GM19397 (cell line): ENCODE data around the gene DYNC1I1.

Source experiments
- ATAC-seq: cut with Tn5 transposase; IDR thresholded peaks from one replicate; pipeline ENCODE4 v1.9.1; 2021; ENCODE audit warnings: mild to moderate bottlenecking, moderate library complexity; ENCODE audit not compliant: unreplicated experiment

Gene DYNC1I1

DNA sequence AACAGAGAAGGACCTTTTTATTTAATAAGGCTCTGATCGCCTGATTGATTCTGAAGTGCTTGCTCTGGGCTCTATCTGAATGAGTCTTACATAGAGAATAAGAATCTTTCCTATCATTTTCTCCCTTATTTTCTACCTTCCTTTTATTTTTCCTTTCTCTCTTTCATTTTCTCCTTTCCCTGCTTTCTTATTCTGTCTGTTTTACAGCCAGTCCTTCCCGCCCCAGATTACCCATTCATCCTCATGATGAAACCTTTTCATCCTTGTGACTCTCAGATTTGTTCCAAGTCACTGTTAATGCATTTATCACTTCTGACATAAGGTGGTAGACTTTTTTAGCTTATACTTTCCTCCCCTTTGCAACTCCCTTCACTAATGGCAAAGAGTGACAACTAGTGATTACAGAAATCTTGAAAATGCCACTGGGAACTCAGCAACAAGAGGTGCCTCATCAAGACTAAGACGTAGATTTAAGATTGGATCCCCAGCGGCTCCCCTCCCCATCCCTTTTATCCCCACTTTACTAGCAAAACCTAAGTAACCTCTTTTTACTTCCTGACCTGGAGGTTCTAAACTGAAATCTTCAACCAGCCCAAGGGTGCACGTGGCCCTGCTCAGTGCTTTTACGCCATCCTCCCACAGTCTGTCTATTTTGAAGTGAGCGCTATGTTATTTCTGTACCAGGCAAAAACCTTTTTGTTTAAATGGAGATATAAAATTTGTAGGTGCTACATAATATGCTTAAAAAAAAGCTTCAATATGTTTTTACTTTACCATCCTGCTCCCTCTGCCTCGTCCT, 179.8 kb downstream of the DYNC1I1 start:
- no peak for ATAC-seq

DNA sequence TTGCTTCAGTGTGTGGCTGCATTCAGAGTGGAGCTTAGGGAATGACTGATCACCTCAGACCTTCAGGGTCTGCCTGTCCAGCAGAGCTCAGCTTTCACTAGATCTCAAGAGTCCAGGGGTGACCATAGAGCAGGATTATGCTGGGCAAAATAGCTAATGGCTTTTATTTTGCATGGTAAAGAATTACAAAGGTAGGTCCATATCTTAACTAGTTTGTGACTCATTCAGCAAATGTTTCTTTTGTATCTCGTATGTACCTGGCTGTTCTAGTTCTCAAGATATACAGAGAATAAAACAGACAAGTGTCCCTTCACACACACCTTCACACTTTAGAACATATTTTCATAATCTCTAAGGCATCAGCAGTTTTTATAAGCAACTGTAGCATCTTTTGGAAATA, 180.5 kb downstream of the DYNC1I1 start:
- no peak for ATAC-seq

DNA sequence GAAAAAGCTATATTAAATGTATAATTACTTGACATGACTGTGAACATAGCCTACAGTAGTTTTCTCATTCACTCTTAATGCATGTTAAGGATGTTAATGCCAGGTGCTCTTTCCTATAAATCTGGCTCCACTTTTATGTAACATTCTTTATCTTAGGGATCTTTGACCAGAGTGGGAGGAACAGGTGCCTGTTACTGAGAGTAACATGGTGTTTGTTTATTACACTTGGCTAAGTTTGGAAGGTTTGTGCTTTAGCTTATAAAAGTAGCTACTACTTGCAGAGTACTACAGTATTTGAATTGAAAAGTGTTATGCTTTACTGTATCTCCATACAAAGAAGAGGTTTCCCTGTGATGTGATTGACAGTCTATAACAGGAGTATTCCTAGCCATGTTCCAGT, 183.4 kb downstream of the DYNC1I1 start:
- ATAC-seq: no peak

DNA sequence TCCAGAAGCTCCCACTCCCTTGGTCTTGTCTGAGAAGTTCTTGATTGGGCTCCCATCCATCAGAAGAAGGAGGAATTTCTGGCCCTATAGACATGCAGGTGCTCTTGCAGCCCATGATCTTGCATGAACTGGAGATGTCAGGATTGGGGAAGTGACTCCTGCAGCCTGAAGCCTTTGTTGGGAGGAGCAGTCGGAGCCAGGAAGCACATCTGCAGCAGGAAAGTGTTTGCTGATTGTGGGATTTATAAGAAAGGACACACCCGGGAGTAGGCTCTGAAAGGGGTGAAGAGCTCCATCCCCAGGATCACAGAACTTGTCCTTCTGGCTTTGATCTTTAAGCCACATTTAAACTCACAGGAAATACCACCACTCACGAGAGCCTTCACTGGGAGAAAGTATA, 185.2 kb downstream of the DYNC1I1 start:
- no peak for ATAC-seq

DNA sequence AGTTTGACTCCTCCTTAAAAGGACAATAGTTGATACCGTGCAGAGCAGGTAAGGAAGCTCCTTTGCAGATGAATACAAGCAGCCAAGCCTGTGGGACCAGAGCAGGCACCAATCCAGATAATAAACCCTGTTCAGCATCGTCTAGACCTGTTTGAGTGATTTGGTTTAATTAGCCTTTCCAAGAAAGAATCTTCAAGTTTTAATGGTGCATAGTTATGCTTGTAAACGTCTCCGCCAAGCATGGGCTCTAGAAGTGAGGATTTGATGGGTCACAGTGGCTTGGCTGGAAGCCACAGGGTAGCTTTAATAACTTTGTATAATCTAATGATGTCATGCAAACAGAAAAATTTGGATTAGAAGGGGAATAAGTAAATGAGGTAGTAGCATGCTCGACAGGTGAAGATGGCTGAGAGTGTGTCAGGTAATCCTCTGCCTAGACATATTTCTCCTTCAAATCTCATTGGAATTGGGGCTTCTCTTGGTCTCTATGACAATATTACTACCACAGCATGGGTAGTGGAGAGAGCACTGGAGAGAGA, 188.4 kb downstream of the DYNC1I1 start:
- ATAC-seq: no peak

DNA sequence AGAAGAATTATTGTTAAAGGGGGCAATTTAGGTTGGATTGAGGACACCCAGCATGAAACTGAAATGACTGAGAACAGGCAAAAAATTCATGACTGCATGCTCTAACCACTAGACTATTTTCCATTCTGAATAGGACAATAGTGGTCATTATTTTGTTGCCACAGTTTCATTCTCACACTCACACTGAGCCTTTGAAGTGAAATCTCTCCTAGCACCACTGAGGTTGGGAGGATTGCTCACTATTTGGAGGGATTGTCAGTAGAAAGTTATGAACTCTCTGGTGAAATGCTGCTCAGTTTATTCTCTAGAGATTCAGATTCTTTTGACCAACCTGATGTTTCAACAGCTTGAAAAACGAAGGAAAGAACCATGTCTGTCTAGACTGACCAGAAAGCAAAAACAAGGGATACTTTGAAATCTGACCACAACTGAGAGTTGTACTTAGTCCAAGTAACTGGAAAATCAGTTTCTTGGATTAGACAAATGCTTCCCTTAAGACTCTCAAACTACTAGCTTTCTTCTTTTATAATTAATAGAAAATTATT, 191.2 kb downstream of the DYNC1I1 start:
- ATAC-seq: no peak

DNA sequence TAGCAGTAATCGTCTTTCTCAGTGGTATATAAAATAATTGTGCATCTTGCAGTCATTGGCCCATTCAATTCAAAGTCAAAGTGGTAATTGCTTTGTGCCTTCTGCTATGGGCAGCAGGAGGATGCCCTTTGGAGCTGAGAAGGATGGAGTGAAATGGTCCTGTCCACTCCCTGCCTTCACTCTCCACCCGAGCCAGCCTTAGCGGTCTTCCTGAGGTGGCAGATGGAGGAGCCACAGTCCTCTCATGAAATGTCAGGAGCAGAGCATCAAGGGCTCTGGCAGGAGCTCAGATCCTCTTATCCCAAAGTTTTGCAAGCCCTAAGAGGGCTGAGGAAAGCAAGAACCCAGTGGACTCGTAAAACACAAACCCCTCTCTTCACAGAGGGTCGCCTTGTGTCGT, 199.4 kb downstream of the DYNC1I1 start:
- ATAC-seq: no peak

DNA sequence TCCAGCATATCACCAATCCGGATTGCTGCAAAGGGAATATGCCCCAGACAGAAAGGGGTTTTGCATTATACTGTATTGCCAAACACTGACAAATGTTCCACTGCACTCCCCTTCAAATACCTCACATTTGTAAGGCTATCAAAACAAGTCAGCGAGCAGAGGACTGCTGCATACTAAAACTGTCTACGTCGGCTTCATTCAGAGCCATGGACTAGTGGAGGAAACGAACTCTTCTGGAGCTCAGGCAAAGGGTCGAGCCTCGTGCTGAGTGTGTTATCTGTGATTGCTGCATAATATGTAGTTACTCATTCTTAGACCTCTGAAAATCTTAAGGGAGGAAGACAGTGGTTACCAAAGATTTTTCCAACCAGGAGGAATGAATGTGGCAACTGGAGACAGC, 200.2 kb downstream of the DYNC1I1 start:
- ATAC-seq: no peak

DNA sequence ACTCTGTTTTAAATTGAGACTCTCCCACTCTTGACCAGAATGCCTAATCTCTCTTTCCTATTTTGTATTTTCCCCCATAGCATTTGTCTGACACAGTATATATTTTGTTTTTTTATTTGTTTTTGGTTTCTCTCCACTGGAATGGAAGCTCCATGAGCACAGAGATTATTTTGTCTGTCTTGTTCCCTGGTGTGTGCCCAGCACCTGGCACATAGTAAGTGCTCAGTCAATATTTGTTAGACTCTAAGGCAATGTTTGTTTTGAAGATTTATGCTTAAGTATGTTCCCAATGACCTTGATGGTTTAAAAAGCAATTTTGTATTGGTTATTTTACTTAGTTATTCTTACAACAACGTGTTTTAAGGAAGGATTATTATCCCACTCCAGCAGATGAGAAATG, 201.8 kb downstream of the DYNC1I1 start:
- no peak for ATAC-seq

DNA sequence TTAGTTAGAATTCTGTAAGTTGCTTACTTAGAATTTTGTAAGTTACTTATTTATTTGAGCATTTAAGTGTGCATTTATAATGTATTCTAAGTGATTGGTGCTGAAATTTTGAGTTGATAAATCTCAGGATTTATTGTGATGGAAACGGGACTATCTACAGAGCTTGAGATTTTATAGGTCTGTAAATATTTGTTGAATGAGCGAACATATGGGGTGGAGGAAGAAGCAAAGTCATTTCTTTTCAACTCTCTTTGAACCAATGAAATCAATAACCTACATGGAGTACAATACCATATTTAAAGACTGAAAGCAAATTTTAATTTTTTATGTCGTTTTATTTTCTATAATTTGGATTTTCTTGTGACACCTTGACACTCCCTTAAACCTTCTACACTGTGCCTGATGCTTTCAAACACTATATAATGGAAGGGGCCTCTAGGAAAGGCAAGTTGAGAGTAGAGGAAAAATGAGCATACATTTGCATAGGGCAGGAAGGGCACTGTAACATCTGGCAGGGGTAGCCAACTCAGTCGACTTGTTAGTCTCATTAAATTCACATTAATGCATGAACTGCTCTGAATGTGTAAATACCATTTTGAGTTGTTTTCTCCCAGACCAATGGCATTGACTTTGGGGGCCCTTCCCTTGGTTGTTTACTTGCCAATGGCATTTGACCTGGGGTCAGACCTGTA, 204.2 kb downstream of the DYNC1I1 start:
- no peak for ATAC-seq

DNA sequence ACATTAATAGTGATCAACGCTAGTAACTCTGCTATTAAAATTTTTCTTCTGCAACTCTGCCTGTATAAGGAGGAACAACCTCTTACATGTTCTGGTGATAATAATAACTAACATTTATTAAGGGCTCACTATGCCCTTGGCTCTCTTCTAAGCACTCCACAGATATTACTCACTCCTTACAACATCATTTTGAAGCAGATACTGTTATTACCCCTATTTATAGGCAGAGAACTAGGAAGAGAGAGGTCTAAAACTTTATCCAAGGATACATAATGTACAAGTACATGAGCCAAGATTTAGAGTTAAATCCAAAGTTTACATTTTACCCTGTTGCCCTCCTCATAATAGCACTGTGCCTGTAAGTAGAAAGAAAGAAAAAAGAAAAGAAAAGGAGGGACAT, 205.6 kb downstream of the DYNC1I1 start:
- no peak for ATAC-seq

DNA sequence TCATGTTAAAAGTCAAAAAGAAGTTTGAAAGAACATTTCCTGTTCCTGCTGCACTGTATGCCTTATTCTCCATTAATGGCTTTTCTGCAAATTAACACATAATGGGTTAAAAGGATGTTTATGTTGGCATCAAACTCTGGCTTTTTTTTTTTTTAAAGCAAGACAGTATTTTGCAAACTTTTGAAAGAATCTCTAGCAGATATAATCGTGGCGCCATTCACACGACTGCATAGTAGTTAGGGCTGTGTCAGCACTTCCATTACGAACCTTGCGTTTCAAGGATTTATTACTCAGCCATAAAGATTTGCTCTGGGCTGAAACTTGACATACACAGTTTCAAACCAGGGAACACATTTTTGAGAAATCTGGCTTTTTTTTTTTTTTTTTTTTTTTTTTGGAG, 207.8 kb downstream of the DYNC1I1 start:
- no peak for ATAC-seq

DNA sequence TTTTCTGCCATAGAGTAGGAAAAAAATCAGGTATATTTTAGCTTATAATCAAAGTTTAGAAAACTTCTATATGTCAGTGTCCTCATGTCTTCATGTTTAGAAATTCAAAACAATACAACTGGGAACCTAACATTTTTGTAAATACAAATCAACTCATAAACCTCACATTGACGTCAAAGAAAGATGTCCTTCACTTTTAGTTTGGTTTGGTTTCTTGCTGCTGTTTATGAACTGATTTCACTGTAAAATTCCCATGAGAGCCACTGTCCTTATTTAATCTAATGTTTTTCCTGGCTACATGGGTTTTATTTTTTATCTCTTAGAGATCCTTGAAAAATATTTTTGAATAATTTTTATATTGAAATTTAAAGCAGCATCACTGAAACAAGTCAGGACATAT, 208.4 kb downstream of the DYNC1I1 start:
- no peak for ATAC-seq

DNA sequence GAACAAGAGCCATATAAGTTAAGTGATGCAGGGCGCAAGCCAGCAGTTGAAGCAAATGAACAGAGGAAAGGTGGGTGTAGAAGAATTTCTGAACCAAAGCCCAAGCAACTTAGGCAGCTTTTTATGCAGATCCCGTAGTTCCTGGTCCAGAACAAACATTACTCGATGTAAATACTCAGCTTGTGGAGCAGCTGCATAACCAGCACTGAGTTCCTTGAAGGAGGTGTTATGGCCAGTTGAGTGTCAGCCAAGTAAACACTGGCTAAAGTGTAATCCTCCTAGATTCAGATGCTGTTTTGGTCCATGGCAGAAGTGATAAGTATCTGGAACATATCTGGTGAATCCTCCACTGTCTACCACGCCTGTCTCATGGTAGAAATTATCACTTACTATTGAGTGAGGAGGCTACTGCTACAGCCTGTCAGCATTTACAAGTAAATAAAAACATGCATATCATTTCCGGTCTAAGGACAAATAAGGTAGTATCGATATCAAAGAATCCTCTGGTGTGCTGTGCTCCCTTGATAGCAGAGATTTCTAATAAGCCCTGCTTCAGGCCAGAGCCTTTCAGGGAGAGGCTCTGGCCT, 213.9 kb downstream of the DYNC1I1 start:
- ATAC-seq: no peak

DNA sequence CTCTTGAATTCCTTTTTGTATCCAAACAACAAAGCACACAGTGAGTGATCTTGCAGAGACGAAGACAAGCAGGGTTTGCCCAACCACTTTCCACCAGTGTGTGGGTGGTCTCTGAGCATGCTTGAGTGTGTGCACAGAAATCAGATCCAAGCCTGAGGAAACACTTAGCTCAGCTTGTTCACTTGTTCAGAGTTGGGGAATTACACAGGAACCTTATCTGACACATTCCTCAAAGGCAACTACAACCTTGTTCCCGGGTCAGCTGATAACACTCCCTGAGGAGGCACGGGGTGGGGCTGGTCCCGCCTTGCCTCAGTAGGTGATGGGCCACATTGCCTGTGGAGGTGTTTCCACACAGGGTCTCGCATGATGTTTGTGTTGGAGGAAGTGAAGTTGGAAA, 216.9 kb downstream of the DYNC1I1 start:
- no peak for ATAC-seq

DNA sequence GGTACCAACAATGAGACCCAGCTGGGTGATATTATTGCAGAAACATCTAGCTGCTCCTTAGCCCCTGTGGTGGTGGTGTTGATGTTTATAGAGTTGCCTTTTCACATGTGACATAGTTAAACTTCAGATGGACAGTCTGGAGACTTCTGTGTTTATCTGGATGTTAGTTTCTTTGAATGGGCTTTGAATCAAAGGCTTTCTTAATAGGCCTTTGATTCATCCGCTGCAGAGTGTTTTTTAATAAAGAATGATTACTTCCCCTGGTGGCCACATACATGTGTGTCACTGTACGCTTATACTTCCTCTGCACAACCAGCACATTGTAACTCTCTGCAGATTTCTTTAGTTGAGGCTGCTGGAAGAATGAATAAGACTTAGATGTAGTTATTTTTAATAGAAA, 221.0 kb downstream of the DYNC1I1 start:
- ATAC-seq: no peak

DNA sequence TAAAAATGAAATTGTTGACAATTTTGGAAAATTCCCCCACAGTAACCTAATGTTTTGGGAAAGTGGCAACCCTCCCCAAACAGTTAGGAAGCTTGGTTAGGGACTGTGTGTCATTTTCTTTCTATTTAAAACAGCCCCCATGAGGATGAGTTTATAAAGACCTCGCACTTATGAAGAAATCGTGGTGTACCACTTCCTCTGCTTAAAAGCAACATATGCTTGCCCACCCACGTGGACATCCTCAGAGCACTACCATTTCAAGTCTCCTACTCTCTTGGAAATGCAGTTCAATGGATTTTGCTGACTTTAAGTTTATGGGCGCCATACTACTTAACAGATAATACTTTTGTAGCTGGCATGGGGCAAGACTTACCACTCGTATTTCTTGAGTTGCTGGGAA, 223.8 kb downstream of the DYNC1I1 start:
- no peak for ATAC-seq

DNA sequence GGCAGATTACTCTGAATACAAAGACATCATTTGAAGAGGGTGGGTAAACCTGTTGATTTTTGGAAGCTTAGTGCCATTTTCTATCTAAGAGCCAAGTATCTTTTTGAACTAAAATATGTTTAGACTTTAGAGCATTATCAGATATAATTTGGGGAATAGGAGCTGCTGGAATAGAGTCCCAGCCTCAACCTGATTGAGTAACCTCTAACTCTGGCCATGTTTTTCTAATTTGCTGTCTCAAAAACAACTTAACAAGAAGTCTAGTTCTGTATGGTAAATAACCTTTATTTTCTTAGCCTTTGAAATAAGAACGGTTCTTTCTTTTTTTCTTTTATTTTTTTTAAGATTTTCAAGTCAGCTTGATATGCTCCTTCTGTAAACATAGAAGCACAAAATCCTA, 224.5 kb downstream of the DYNC1I1 start:
- ATAC-seq: no peak

DNA sequence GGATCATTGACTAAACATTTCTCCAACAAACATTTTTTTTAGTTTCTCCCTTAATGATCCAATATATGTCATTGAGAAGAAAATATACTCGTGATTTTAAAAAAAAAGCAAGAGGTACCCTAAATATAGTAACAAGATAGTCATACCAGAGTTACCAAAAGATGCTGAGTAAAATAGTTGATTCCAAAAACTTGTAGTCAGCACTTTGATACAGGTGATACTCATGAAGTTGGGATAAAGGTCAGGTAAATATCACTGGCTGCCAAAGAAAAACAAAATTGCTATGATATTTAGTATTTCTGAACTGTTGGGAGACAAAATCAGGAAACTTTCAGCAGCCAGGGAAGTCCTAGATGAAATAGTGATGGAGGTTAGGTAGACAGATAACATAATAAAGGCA, 225.3 kb downstream of the DYNC1I1 start:
- ATAC-seq: no peak

DNA sequence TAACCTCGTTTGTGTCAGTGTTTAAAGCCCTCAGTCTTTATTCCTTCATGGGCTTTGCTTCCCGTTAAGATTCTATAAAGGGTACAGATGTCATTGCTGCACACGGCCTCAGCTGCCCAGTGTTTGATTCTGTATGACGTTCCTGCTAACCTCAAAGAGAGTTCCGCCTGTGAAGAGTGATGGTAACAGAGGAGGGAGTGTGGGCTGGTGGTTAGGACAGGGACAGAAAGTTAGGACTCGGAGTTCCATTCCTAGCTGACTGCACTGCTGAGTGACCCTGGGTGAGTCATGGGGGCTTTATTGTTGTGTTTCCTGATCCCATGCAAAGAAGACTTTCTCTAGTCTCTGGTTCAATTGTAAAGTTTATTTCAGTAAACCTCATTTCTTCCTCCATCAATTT, 227.1 kb downstream of the DYNC1I1 start:
- no peak for ATAC-seq

DNA sequence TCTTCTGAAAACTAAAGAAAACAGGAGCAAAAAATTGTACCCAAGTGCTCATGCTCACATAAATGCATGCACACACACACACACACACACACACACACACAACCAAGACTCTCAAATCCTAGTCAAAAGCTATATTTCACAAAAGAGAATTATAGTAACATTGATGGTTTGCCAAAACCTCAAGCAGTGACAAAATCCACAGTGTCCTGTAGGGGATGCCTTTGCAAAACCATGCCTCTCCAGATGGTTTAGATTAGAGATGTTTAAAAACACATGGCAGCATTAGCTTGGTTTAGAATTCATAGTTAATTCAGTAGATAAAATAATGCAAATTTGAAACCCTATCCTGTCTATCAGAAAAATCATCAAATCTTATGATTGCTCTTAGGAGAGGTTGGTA, 232.2 kb downstream of the DYNC1I1 start:
- no peak for ATAC-seq

DNA sequence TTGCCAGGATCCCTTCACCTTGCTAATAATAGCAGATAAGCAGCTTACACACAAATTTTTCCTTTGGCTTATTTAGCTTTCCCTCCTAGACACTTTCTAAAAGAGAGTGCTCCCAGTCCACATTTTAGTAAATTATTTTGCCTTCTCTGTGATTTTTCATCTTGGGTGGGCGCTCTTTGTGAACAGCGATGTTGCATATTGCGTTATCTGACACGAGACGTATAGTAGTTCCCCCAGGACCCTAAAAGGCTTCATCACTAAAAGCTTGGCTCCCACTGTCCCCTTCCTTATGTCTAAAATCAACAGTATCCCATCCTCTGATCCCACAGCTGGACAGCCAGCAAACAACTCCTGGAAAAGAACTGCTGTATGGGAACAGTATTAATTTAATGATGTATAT, 232.9 kb downstream of the DYNC1I1 start:
- no peak for ATAC-seq
